Measurements from ENCODE around the gene INKA2. TPM values are rescaled to one million over a fixed set of nuclear protein-coding genes. Genes with fewer than 3 reads are reported as not detected.
A peak's percentile ranks its signal among the peaks of the same experiment; 100 is the strongest.

INKA2 gene
- polyA plus RNA-seq, 1 donor from 2014 or later, result 0.77 TPM

DNA sequence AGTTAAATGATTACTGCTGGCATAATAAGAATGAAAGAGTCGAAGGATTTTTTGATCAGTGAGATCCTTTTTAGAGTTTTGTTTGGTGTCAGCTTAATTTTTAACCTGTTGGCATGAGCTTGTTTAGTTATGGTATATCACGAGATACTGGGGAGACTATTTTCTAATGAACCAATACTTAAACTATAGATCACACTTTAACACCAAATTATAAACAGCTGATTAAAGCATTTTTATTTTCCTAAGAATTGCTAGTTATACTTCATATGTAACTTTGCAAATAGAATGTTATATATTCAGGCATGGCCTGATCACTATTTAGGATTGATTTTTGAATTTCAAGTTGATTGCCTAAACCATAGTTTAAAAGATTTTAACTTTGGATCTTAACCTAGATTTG lies 22.5 kb upstream of the INKA2 start:
- H3F3A ChIP-seq (ENCODE audit: insufficient read depth, low read length, poor library complexity, severe bottlenecking), result no peaks in the 10 kb centered on the region
- no peaks in the 10 kb centered on the region for H3K9me3 ChIP-seq (ENCODE audit: low read length)
- H4K20me1 ChIP-seq (ENCODE audit: insufficient read depth), result no peaks in the 10 kb centered on the region
- H3K9me2 ChIP-seq (ENCODE audit: insufficient read depth, low read length), result no peaks in the 10 kb centered on the region
- H3K79me2 ChIP-seq (replicated peaks; ENCODE audit: insufficient read depth, low read length), result peaks cover 21% of the 10 kb centered on the region
- H3K36me3 ChIP-seq (ENCODE audit: insufficient read depth, low read length), result peaks cover 15% of the 10 kb centered on the region
- H3K4me2 ChIP-seq (ENCODE audit: low read length), result no peak overlapping the region
- no peak overlapping the region for H2AFZ ChIP-seq (ENCODE audit: low read depth, low read length)
- H3K27me3 ChIP-seq (ENCODE audit: insufficient read depth, low read depth, low read length), result no peaks in the 10 kb centered on the region
- TF ChIP-seq, protein P1, sequence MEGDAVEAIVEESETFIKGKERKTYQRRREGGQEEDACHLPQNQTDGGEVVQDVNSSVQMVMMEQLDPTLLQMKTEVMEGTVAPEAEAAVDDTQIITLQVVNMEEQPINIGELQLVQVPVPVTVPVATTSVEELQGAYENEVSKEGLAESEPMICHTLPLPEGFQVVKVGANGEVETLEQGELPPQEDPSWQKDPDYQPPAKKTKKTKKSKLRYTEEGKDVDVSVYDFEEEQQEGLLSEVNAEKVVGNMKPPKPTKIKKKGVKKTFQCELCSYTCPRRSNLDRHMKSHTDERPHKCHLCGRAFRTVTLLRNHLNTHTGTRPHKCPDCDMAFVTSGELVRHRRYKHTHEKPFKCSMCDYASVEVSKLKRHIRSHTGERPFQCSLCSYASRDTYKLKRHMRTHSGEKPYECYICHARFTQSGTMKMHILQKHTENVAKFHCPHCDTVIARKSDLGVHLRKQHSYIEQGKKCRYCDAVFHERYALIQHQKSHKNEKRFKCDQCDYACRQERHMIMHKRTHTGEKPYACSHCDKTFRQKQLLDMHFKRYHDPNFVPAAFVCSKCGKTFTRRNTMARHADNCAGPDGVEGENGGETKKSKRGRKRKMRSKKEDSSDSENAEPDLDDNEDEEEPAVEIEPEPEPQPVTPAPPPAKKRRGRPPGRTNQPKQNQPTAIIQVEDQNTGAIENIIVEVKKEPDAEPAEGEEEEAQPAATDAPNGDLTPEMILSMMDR (IDR thresholded peaks at IDR 0.05; ENCODE audit: poor library complexity, severe bottlenecking), result no peak
- no peak for TF ChIP-seq EP300 (conservative IDR thresholded peaks at IDR 0.05; ENCODE audit: poor library complexity, severe bottlenecking)
- TF ChIP-seq, protein P2, sequence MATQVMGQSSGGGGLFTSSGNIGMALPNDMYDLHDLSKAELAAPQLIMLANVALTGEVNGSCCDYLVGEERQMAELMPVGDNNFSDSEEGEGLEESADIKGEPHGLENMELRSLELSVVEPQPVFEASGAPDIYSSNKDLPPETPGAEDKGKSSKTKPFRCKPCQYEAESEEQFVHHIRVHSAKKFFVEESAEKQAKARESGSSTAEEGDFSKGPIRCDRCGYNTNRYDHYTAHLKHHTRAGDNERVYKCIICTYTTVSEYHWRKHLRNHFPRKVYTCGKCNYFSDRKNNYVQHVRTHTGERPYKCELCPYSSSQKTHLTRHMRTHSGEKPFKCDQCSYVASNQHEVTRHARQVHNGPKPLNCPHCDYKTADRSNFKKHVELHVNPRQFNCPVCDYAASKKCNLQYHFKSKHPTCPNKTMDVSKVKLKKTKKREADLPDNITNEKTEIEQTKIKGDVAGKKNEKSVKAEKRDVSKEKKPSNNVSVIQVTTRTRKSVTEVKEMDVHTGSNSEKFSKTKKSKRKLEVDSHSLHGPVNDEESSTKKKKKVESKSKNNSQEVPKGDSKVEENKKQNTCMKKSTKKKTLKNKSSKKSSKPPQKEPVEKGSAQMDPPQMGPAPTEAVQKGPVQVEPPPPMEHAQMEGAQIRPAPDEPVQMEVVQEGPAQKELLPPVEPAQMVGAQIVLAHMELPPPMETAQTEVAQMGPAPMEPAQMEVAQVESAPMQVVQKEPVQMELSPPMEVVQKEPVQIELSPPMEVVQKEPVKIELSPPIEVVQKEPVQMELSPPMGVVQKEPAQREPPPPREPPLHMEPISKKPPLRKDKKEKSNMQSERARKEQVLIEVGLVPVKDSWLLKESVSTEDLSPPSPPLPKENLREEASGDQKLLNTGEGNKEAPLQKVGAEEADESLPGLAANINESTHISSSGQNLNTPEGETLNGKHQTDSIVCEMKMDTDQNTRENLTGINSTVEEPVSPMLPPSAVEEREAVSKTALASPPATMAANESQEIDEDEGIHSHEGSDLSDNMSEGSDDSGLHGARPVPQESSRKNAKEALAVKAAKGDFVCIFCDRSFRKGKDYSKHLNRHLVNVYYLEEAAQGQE (IDR thresholded peaks at IDR 0.05; ENCODE audit: borderline replicate concordance), result no peak
- TF ChIP-seq EZH2 (IDR thresholded peaks at IDR 0.05; ENCODE audit: borderline replicate concordance, insufficient read depth, low read length, poor library complexity, severe bottlenecking), result no peak
- no peak for TF ChIP-seq POLR2AphosphoS5 (IDR thresholded peaks at IDR 0.05)
- no peak for TF ChIP-seq RAD21 (conservative IDR thresholded peaks at IDR 0.05)
- no peak for TF ChIP-seq MXI1 (conservative IDR thresholded peaks at IDR 0.05; ENCODE audit: poor library complexity, severe bottlenecking)
- TF ChIP-seq TAF1 (IDR thresholded peaks at IDR 0.05; ENCODE audit: low read depth), result no peak
- no peak for TF ChIP-seq SMC3 (conservative IDR thresholded peaks at IDR 0.05; ENCODE audit: poor library complexity)
- H3K9ac ChIP-seq (ENCODE audit: low read length), result no peak overlapping the region
- no peak overlapping the region for H3K27ac ChIP-seq (ENCODE audit: low read length)
- H3K4me3 ChIP-seq (ENCODE audit: low read length), result no peak overlapping the region

DNA sequence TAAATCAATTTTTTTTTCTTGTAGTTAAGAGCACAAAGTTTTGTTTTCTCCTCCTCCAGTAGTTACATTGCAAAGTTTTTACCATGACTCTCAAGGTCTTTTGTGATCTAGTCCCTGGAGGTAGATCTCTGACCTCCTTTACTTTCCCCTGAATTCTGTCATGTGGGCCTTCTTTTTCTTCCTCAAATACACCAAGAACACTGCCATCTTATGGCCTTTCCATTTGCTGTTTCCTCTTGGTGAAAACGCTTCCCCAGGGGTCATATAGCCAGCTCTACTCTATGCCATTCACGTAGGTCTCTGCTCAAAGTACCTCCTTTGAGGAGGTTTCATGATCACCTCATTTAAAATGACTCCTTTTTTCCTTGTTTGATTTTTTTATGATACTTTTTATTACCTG lies 19.2 kb upstream of the INKA2 start:
- Histone ChIP-seq H4K20me1 (ENCODE audit: insufficient read depth) (no peaks in the 10 kb centered on the region), H3K27me3 (ENCODE audit: insufficient read depth, low read depth, low read length) (no peaks in the 10 kb centered on the region), H3K79me2 (replicated peaks; ENCODE audit: insufficient read depth, low read length) (peaks cover 31% of the 10 kb centered on the region), H3K9me3 (ENCODE audit: low read length) (no peaks in the 10 kb centered on the region), H3K9ac (ENCODE audit: low read length) (no peak overlapping the region), H3K9me2 (ENCODE audit: insufficient read depth, low read length) (no peaks in the 10 kb centered on the region), H3F3A (ENCODE audit: insufficient read depth, low read length, poor library complexity, severe bottlenecking) (peaks cover 7% of the 10 kb centered on the region), H3K4me2 (ENCODE audit: low read length) (no peak overlapping the region), H3K4me3 (ENCODE audit: low read length) (no peak overlapping the region), H2AFZ (ENCODE audit: low read depth, low read length) (peak overlapping the region; percentile 8), H3K36me3 (ENCODE audit: insufficient read depth, low read length) (peaks cover 12% of the 10 kb centered on the region), H3K27ac (ENCODE audit: low read length) (no peak overlapping the region)
- peak; percentile 27 for TF ChIP-seq SMC3 (conservative IDR thresholded peaks at IDR 0.05; ENCODE audit: poor library complexity)
- TF ChIP-seq TAF1 (IDR thresholded peaks at IDR 0.05; ENCODE audit: low read depth), result no peak

DNA sequence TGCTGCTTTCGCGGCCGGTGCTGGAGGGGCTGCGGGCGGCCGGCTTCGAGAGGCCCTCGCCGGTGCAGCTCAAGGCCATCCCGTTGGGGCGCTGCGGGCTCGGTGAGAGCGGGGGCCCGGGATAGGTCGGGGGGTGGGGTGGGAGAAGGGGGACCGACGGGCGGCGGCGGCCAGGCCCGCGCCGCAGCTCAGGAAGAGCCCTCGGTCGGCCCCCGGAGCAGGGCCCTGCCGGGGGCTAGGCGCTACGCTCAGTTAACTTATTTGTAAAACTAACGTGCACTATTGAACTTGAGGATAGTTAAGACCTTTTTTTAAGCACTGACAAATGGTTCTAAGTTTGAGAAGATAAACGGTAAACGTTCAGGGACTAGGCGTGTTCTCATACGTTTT lies 16.9 kb upstream of the INKA2 start:
- peaks cover 7% of the 10 kb centered on the region for H3F3A ChIP-seq (ENCODE audit: insufficient read depth, low read length, poor library complexity, severe bottlenecking)
- no peaks in the 10 kb centered on the region for H3K36me3 ChIP-seq (ENCODE audit: insufficient read depth, low read length)
- H4K20me1 ChIP-seq (ENCODE audit: insufficient read depth), result no peaks in the 10 kb centered on the region
- peak overlapping the region; percentile 99 for H3K27ac ChIP-seq (ENCODE audit: low read length)
- no peaks in the 10 kb centered on the region for H3K9me3 ChIP-seq (ENCODE audit: low read length)
- H3K4me2 ChIP-seq (ENCODE audit: low read length), result peak overlapping the region; percentile 100
- TF ChIP-seq EZH2 (IDR thresholded peaks at IDR 0.05; ENCODE audit: borderline replicate concordance, insufficient read depth, low read length, poor library complexity, severe bottlenecking), result no peak
- no peak for TF ChIP-seq MXI1 (conservative IDR thresholded peaks at IDR 0.05; ENCODE audit: poor library complexity, severe bottlenecking)
- TF ChIP-seq, protein P1 (IDR thresholded peaks at IDR 0.05; ENCODE audit: poor library complexity, severe bottlenecking), result no peak
- TF ChIP-seq TAF1 (IDR thresholded peaks at IDR 0.05; ENCODE audit: low read depth), result no peak
- TF ChIP-seq RAD21 (conservative IDR thresholded peaks at IDR 0.05), result no peak
- no peak for TF ChIP-seq SMC3 (conservative IDR thresholded peaks at IDR 0.05; ENCODE audit: poor library complexity)
- TF ChIP-seq, protein P2 (IDR thresholded peaks at IDR 0.05; ENCODE audit: borderline replicate concordance), result no peak
- no peak for TF ChIP-seq POLR2AphosphoS5 (IDR thresholded peaks at IDR 0.05)
- TF ChIP-seq EP300 (conservative IDR thresholded peaks at IDR 0.05; ENCODE audit: poor library complexity, severe bottlenecking), result no peak
- no peaks in the 10 kb centered on the region for H3K27me3 ChIP-seq (ENCODE audit: insufficient read depth, low read depth, low read length)
- no peaks in the 10 kb centered on the region for H3K9me2 ChIP-seq (ENCODE audit: insufficient read depth, low read length)
- peak overlapping the region; percentile 72 for H3K4me3 ChIP-seq (ENCODE audit: low read length)
- H3K79me2 ChIP-seq (replicated peaks; ENCODE audit: insufficient read depth, low read length), result peaks cover 31% of the 10 kb centered on the region
- H2AFZ ChIP-seq (ENCODE audit: low read depth, low read length), result peak overlapping the region; percentile 62
- peak overlapping the region; percentile 91 for H3K9ac ChIP-seq (ENCODE audit: low read length)

Measured in neural cell (in vitro differentiated cells).